Activated CD4-positive, alpha-beta T cell treated with anti-CD3 and anti-CD28 coated beads, Interleukin-2, amount 50 U/mL, for 48 hours (primary cell): ENCODE results near the gene C1orf174.

ENCODE experiments used
- DNase-seq, 2 experiments: peaks; one replicate each; pipeline ENCODE4 v3.0.0-alpha.2; 2020

C1orf174 gene

DNA sequence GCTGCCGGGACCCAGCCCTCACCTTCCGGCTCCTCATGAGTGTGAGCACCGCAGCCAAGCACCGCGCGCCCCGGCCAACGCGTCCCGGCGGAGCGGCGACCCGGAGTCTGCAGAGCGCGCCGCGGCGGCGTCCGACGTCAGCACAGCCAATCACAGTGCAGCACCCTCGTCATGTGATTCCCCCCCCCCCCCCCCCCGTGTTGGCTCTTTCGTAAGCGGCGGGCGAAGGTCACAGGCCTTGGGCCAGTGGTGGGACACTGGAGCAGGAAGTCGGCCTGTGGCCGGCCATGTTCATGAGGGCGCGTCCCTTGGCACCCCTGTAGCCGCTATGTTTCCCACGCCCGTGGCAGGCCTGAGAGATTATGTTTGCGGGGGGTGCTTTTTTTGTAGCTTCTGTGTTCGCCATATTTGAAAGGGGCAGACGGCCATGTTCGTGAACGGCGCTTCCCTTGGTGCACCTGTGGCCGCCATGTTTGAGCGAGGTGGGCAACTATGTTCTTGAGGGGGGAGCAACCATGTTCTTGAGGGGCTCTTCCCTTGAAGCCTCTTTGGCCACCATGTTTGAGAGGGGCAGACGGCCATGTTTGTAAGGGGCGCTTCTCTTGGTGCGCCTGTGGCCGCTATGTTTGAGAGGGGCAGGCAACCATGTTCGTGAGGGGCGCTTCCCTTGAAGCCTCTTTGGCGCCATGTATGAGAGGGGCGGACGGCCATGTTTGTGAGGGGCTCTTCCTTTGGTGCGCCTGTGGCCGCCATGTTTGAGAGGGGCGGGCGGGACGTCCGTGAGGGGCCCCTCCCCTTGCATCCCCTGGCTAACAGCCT, at the start of gene C1orf174:
TSS of gene C1orf174 (minus strand) at position 123 of the 819 bp plus-strand sequence. CDS start at position 37, 86 bp downstream.
- DNase-seq = peak; percentile 89

DNA sequence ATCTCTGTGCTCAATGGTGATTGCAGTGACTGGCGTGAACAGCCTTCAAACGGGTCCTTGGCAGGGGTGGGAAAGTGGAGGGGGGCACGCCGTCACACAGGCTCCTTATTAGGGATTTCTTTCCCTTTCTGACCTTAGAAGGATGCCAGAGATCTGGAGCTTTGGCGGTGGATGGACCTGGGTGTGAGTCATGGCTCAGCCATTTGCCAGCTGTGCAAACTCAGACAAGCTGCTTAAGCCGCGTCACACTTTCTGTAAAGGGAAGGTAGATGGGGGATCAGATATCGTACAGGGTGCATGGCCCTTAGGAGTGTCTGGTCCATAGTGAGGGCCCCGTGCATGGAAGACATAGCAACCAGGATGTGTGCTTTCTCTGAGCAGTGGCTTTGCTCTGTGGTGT, 48.3 kb upstream of the C1orf174 start:
- no peak for DNase-seq

DNA sequence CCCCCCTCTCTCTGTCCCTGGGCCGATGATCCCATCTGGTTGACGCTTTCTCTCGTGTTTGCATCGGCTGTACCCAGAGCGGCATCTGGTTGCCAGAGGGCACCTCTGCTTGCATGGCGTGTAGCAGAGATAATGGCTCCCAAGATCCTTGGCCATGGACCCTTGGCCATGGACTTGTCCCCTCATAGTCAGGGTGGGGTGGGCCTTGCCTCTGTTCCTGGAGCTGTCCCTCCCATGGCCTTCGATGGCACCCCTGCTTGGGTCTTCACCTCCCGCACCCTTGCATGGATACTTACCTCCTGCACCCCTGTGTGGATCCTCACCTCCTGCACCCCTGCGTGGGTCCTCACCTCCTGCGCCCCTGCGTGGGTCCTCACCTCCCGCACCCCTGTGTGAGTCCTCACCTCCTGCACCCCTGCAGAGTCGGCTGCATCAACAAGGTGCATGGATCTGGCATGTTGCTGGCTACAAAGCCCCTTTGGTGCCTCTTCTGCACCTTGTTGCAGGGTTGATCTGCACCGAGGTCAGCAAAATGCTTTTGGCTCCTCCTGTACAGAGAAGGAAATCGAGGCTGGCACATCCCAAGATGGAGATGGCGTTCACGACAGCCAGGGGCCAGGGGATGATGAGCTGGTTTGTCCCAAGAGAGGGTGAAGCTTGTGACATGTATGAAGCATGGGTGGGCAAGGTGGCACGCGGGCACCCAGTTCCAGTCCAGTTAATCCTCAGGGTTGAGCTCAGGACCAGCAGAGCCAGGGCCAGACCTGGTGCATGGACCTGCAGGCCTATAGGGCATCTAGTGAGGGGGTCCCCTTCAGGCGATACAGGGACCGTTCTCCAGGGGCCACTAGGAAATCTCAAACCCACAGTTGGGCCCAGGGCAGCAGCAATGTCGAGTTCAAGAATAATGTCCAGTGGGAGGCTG, 46.1 kb upstream of the C1orf174 start:
- DNase-seq = no peak

GRCh38 chr1:3945222-3945621, 45.1 kb upstream of the C1orf174 start:
- DNase-seq = no peak

DNA sequence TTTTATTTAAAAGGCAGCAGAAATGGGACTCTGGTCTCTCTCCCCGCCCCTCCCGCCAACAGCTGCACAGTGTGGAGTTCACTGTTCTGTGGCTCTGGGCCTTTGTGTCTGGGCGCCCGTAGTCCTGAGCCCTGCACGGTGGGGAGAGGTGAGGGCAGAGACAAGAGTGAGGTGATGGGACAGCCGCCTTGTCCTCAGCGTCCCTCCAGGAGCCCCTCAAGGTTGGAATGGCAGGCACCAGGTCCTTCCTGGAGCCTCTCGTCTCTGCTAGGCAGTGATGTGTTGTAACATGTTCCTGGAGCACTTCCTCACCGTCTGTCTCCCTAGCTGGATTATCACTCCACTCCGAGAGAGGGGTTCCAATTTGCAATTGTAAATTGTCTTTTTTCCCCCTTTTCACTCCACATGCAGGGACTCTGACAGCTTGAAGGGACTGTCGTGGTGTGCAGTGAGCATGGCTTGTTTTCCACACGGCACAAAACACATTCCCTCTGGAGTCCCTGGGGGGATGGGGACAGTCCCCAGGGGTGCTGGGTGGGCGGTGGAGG, 44.6 kb upstream of the C1orf174 start:
- no peak for DNase-seq

DNA sequence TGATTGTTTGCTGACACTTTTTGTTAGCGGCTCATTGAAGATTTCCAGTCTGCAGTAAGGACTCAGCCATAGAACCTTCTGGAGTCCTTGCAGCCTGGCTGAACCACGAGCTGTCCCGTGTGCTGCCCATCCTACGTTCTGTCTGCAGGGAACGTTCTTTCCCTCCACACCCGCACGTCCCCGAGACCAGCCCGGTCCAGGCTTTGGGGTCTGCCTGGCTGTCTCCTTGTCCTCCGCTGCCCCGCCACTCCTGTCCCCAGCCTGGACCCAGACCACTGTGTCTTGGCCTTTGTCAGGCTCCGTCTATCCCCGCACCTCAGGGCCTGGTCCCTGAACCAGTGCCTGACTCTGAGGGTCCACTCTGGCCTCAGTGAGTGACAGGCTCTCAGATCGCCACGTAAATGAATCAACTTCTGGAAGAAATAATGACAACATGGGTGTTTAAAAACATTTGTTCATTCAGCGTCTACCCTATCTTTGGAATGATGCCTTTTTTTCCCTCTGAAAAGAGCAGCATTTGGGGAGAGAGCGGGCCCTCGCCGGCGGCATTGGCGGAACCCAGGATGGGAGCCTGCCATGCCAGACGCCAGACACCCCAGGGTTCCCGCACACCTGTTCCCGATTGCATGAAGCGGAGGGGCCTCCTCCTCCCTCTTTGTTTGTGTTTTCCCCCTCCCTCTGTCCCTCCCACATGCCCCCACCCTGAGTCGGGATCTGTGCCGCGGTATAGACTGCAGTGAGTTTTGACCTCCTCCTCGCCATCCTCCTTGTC, 43.9 kb upstream of the C1orf174 start:
- DNase-seq = no peak

- no peak for DNase-seq
Observed at GRCh38 chr1:3943123-3943431, 43.0 kb upstream of the C1orf174 start.

DNA sequence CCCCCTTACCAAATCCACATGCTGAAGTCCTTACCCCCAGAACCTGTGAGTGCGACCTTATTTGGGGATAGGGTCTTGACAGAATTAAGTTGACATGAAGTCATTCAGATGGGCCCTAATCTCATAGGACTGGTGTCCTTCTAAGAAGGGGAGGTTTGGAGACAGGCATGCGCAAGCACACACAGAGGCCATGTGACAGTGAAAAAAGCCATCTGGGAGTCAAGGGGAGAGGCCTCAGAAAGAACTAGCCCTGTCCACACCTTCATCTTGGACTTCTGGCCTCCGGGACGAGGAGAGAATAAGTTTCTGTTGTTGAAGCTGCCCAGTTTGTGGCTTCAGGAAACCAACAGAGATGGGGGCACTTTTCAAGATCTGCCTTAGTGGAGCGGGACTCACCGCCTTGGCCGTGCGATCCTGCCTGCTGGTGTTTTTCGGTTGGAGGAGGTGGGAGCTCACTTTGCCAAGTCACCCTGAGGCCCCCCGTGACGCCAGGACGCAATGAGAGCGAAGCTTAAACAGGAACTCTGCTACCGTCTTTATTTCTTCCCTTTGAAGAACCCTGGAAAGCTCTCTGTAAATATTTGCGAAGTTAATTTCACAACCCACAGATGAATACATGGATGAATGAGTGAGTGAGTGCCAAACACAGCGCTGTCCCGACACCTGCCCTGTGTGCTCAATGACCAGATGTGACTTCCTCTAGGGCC, 42.5 kb upstream of the C1orf174 start:
- no peak for DNase-seq

DNA sequence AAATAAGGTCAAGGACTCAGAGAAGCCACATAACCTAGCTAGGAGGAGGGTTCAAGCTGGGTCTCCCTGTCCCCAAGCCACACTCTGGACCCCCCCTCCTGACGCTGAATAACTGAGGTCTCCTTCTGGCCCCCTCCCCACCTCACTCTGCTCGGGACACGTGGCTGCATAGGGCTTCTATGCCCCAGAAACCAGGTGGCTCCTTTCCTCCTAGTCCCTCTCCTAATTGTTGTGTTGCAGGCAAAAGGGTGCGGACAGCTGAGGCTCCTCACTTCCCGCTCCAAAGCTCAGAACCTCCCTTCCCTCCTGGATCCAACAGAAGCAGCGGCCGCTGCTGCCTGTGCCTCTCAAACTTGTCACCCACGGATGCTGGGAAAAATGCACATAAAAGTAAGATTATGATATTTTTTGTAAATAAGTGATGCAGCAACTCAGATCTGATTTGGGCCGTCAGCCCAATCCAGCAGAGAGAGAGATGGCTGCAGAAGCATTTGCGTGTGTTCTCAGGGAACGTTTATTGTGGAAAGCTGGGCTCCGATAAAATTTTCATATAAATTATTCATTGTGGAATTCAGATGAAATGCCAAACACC, 40.8 kb upstream of the C1orf174 start:
- DNase-seq = no peak

DNA sequence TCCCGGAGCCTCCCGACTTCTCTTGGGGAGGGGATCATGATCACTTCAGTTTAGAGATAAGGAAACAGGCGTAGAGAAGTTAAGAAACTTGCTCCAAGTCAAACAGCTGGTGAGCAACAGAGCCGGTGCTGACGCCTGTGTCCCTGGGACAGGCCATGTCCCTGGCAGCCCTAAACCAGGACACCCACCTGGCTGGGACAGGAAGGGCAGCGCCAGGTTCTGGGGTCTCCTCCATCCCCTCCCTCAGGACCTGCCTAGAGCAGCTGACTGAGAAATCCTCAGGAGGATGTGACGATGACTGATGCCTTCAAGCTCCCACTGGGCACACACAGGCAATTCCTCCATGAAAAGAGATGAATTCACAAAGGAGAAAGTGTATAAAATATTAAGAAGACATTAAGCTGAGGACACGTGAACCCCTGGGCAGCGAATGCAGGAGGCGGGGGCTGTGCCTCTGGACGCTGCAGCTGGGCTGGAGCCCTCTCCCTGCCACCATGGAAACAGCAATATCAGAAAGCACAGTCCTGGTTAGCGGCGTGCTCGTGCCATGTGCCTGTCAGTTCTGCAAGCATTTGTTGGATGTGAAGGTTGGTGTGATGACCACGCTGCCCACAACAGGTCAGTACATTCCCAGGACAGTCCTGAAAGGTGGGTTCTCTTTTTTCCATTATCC, 40.1 kb upstream of the C1orf174 start:
- DNase-seq = no peak

GRCh38 chr1:3939242-3940080, 39.4 kb upstream of the C1orf174 start:
- DNase-seq = no peak

DNA sequence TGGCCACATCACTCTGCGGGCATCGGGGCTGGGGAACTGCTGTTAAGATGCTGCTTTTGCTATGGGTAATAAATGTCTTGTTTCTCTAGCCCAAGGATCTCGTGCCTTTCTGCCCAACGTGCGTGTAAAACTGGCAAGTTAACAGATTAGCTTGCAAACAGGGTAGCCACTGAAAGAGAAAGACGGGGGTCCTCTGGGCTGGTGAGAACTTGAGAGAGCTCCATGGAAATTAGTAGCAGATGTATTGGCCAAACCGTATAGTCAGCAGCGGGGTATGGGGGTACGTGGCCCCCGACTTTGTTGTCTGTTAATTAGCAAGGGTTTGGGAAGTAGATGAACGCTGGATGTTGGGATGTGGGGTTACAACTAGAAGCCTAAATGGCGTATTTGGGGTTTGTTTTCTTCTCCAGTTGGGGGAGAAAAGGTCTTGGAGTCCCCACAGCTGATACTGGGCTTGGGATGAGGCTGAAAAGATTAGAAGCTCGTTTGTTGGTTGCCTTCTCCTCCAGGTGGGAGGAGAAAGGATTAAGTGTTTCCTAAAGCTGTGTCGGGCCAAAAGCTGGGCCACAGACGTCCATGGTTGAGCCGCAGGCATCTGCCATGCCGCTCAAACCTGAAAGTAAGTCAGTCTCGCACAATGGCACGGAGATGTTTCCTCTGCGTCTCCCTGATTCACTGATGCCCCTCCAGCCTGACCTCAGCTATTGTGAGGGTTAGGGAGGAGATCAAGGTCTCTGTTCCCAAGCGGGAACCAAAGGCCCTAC, 32.3 kb upstream of the C1orf174 start:
- DNase-seq = no peak

DNA sequence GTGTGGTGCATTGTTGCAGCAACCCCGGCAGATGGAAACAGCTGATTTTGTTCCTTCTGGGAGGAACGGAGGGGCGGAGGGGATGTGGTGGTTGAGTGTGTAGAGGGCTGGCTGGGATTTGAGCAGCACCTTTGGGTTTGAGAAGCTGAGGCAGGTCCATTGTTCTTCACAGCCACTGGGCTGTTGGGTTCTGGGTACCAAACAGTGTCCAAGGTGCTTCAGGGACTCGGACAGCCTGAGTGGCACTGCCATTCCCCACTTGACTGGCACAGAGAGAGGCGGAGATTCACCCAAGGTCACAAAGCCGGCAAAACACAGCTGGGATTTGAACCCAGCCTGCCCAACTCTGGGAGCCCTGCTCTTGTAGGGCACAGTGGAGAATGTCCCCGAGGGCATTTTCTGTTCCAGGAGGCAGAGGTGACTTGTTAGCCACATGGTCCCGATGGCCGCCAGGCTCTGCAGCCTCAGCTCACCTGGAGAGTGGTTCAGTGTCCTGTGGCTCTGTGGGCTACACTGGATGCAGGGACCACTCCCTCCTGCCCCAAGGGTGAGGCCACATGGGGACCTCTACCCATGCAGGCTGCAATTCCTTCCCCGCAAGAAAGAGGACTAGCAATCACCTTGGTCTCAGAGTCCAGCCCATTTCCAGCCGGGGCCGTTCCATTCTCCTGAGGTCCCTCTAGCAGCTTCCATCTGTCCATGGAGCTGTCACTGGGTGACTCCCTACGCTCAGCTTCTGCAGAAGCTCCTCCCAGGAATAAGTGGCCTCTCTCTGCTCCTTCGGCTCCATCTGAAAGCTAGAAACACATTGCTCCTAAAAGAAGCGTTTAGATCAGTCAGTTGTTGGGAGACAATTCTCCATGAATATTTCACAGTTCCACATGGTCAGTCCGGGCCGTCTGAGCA, 31.2 kb upstream of the C1orf174 start:
- no peak for DNase-seq

- no peak for DNase-seq
Observed at GRCh38 chr1:3930301-3931006, 30.4 kb upstream of the C1orf174 start.

GRCh38 chr1:3929126-3929525, 29.1 kb upstream of the C1orf174 start:
- DNase-seq = no peak

DNA sequence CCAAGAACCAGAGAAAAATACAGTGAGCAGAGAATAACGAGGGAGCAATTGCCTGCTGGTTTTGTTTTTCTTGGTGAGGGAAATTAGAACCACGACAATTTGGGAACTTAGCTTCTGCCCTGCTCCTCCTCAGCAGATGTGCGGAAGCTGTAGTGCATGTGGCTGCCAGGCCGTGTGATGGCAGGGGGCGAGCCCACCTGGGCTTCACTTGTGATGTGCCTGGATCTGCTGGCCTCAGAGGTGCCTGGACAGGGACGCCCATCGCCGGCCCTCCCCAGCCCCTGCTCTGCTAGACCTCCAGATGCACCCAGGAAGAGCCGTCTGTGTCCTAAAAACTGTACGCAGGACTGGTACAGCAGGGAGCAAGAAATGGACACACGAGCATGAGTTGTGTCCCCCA, 28.5 kb upstream of the C1orf174 start:
- DNase-seq = no peak

DNA sequence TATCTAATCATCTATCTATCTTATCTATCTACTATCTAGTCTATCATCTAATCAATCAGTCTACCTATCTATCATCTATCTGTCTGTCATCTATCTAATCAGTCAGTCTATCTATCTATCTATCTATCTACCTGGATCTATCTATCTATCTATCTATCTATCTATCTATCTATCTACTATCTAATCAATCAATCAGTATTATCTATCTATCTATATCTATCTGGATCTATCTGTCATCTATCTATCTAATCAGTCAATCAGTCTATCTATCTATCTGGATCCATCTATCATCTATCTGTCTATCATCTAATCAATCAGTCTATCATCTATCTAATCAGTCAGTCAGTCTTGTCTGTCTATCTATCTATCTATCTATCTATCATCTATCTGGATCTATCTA, 26.9 kb upstream of the C1orf174 start:
- DNase-seq = no peak

GRCh38 chr1:3925762-3926161, 25.7 kb upstream of the C1orf174 start:
- no peak for DNase-seq
